NCI-H1417 (cell line): ENCODE data around the gene C1QTNF3.
A peak's percentile ranks its signal among the peaks of the same experiment; 100 is the strongest.
"Not testable (repeated sequence)": the region's sequence is repeated elsewhere in the genome, so short reads cannot be mapped to it uniquely, and the experiment has no call there.

Experiments used
- DNase-seq, 3 experiments: peaks; one replicate each; lab custom pipeline; 2025; lab: John Stamatoyannopoulos, UW

Gene C1QTNF3

DNA sequence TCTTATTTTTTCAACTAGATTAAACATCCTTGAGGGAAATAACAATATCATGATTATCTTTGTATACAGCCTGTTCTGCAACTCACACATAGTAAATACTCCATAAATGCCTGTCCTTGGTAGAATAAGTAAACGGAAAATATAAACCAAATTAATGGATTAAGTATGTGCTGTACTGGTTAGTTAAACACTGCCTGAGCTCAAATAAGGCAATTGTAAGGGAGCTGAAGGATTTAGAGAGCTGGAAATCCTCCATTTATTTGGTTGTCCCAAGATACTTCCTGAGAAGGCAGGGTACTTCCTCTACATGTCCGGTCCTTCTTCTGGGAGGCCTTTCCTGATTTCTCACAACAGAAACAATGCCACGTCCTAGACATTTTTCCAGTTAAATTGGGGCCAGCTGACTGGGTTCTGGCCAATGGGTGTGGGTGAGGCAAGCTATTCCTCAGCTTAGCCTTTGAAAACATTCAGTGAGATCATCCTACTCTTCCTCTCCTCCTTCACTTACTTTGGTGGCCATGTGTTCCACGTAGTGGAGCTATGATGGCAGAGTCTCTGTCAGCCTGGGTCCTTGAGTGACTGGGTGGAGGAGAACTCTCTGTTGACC is 8.5 kb upstream of the C1QTNF3 start:
- no peak for DNase-seq

DNA sequence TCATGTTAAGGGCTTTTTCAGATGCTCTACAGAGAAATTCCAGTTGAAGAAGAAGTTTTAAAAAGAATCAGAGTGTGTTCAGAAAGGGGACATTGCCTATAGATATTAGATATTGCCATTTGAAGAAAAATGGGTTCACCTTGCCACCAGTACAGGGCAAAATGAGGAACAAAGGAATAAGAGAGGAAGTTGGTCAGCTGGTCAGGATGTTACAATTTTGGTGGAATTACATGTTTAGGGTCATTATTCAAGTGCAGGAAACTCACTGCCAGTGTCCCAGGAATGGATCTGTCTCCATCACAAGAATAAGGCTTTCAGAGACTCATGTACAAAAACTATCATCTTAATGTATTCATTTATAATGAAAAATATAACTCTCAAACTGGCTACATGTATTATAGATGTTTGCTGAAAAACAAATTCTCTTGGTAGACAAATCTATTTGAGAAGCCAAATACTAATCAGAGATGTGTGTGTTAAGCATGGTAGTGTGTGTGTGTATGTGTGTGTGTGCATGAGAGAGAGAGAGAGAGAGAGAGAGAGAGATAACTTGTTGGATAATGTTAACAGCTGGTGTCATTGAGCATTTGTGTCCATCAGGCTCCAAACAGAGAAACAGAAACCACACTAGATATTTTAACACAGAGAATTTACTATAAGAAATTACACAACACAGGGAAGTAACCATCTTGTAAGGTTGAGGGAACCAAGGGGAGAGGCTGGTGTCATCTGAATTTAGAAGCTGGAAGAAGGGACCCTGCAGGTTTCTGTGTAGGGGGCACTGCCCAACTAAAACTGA is 5.0 kb upstream of the C1QTNF3 start:
- no peak for DNase-seq

DNA sequence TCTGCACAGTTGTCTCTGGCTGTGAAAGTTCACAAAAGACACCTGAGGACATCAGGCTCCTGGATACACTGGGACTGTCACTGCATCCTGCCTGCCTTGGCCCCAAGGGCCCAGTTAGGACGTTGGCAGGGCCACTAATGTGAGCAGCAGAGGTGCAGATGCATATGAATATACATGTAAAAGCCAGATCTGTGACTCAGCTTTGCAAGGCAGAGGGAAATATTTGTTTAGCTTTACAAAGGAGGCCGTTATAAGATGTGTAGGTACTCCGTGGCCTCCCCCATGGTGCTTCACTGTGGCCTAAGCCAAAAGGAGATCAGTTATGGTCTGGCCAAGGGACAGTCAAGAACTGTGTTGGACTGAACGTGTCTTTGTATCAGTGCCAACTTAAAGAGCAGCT is 4.1 kb upstream of the C1QTNF3 start:
- DNase-seq, result no peak

DNA sequence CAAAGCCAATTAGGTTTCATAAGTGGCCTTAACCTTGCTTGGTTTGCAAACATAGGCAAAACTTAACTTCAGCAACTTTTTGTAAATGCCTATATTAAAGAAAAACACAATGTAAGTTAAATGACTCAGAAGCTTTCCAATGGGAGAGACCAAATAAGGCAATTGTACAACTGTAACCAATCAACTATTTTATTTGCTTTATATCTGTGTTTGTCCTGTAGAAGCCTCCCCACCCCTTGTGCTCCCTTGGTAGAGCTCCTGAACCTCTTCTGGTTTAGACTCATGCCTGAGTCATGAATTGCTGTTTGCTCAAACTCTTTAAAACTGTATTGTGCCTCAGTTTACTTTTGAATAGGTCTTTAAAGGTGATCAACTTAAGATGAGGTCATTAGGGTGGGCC is 3.0 kb upstream of the C1QTNF3 start:
- DNase-seq, result no peak

- DNase-seq, result no peak
Measured at GRCh38 chr5:34045023-34045422, 2.0 kb upstream of the C1QTNF3 start.

GRCh38 chr5:34042321-34042720 is 692 bp downstream of the C1QTNF3 start:
- no peak for DNase-seq

- no peak for DNase-seq
Measured at GRCh38 chr5:34041247-34041972, 1.6 kb downstream of the C1QTNF3 start.

GRCh38 chr5:34040472-34040871 is 2.5 kb downstream of the C1QTNF3 start:
- no peak for DNase-seq

GRCh38 chr5:34039398-34040157 is 3.4 kb downstream of the C1QTNF3 start:
- DNase-seq, result no peak

DNA sequence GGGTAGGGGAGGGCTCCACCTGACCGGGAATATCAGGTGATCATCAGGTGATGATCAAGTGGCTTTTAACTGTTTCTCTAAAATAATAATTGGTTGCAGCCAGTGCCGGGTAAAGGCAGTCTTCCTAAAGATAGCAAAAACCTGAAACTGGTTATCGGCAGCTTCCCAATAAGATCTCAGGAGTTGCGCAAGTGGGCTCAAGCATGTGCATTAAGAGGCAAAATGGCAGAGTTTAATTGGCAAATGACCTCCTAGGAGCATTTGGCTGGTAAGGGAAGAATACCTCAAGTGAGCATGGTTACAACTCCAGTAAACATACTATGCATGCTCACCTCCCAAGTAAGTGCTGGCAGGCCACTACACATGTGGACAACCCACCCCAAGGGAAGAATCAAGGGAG is 4.2 kb downstream of the C1QTNF3 start:
- no peak for DNase-seq

- DNase-seq, result no peak
Measured at GRCh38 chr5:34038390-34038789, 4.6 kb downstream of the C1QTNF3 start.

- no peak for DNase-seq
Measured at GRCh38 chr5:34037726-34038125, 5.3 kb downstream of the C1QTNF3 start.

DNA sequence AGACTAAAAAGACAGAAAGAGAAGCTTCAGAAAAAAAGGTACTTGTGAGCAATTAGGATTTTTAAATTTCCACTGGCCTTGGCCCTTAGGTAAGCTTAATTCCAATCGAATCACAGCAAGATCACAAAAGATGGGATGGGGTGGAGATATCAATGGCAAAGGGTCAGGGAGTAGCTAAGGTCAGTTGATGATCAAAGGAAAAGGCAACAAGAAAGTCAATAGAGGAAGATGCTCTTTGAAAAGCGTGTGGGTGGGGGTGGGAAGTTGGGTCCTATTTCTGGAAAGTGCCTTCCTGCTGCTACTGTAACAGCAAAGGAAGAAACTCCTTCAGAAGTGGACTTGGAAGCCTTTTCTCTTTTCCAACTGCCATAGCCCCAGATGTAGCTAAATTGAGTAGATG is 7.3 kb downstream of the C1QTNF3 start:
- DNase-seq, result peak in 1 of 3 experiments; percentile 14

- DNase-seq, result no peak
Measured at GRCh38 chr5:34034534-34035327, 8.3 kb downstream of the C1QTNF3 start.

DNA sequence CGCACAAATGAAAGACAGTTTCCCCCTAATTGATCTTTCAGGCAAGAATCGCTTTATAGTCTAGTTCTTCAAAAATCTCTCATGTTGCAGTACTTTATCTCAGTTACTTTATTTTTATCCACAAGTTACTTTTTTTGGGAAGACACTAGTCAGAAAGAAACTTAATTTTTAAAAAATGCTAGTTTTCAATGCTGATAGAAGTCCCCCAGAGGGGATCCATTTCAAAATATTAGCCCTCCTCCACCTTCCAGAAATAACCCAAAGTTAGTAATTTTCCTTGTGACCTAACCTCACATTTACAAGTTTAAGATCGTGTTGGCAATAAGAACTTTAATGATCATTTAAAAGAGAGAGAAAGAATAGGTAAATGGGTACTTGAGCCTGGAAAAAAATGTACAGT is 11.0 kb downstream of the C1QTNF3 start:
- no peak for DNase-seq

- no peak for DNase-seq
Measured at GRCh38 chr5:34031117-34031516, 11.9 kb downstream of the C1QTNF3 start.

GRCh38 chr5:34030585-34030984 is 12.4 kb downstream of the C1QTNF3 start:
- not testable (repeated sequence) for DNase-seq

GRCh38 chr5:34030048-34030447 is 13.0 kb downstream of the C1QTNF3 start:
- DNase-seq, result no peak

DNA sequence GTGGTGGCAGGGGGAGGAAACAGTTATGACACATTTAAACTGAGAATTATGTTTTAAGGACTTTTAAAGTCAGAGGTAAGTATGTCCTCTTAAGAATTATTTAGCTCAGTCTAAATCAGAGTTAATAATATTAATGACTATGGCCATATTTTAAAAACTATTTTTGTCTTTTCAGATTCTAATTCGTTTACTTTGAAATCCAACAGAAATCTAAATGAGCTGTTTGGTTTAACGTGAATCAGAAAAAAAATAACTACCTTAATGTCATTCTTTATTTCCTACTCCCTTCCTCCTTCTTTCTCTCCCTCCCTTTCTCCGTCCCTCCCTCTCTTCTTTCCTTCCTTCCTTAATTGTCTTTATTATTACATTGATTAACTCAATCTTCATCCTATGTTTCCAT is 14.7 kb downstream of the C1QTNF3 start:
- DNase-seq, result no peak

DNA sequence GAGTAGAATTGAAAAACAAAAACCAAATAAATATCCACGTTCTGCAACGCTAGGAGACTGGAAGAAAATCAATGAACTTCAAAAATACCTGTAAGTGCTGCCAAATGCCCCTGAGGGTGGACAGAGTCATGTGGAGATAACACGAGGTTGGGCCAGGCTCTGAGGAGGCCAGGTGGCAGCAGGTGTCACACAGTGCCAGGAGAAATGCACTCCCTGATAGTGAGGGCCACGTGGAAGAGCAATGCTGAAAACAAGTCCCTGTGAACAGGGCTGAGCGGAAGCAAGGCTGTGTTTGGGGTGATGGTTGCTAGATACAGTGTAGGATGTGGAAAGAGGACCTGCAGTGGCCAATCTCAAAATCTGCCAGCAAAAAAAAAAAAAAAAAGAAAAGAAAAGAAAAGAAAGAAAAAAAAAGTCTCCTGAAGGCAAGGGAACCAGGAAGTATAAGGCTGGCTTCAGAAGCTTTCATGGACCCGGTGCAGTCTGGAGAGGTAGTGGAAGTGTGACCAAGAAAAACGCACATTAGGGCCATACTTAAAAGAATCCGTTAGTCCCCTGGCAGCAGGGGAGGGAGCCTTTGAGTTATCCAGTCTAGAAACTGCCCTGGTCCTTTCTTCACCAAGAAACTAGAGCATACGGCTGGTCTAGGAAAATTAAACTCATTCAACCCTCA is 16.8 kb downstream of the C1QTNF3 start:
- peak in 2 of 3 experiments; percentile 20 to 72 for DNase-seq
